GM18861 (cell line): ENCODE results near the gene TENM3.

Experiments
- ATAC-seq: cut with Tn5 transposase; IDR thresholded peaks from one replicate; pipeline ENCODE4 v1.9.1; 2021; ENCODE audit not compliant: unreplicated experiment

TENM3 gene

GRCh38 chr4:182764137-182764536, 520.9 kb downstream of the TENM3 start:
- no peak for ATAC-seq

DNA sequence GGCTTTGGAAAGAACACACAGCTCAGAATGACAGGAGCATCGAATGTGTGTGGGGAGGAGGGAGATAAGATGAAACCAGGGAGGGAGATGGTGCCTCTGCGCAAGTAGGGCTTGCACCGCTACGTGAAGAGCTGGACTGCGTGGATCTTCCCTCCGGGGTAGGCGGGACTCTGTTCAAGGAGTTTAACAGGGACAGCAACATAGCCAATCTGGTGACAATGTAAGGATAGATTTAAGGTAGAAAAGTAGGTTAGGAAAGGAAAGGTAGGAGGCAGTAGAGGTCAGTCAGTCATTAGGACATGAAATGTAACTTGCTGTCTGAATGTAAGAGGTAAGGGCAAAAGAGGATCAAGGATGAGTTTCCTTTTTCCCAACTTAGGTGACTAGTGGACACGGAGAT, 521.4 kb downstream of the TENM3 start:
- no peak for ATAC-seq

DNA sequence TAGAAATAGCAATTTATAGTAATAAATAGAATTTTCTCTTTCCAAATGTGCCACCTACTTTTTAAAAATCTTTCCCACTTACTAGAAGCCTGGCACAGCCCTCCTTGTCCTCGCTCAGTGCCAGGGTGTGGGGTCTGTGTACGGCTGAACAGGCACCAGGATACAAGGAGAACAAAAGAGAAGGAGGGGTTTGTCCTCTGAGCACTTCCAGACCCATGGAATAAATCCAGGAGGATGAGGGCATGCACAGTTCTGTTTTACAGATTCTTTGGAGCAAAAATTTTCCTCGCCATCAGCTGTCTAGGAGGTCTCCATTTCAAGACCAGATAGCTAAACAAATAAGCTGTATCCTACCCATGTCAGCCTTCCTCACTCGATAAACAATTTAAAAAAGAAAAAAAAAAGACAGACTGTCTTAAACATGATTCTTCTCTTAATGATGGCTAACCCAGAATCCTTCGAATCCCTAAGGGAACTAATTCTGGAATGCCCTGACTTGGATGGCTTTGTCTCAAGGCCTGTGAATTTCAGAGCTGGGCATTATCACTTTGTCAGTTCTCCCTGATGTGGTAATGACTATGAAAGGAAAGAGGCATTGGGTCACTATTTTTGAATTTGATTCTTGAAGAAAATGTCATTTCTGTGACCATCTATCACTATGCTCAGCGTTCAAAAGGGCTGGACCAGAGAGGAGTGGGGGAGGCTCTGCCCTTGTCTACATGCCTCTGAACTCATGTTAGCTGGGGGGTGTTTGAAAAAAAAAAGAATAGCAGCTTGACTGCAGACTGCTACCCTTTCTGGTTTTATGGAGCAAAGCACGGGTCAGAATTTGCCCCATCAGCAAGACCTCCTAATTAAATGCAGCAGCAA, 523.0 kb downstream of the TENM3 start:
- ATAC-seq, result no peak

- no peak for ATAC-seq
These were observed 523.7 kb downstream of the TENM3 start for GRCh38 chr4:182766857-182767250.

DNA sequence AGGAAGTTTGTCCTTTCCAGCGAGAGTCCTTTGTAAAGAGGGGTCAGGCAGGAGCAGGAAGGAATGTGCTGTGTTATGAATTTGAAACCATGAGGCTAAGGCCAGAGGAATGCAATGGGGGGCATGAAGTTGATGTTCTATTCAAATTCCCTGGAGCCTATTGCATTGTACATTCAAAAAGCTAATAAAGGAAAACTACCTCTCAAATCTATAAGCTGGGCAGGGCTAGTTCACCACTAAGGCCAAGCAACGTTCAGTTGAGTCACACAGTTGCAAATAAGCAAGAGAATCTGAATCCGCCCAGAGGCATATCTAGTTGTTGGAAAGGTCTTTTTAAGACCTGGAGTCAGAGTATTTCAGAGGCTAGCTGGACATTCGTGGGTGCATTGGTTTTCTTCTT, 525.6 kb downstream of the TENM3 start:
- ATAC-seq, result no peak

DNA sequence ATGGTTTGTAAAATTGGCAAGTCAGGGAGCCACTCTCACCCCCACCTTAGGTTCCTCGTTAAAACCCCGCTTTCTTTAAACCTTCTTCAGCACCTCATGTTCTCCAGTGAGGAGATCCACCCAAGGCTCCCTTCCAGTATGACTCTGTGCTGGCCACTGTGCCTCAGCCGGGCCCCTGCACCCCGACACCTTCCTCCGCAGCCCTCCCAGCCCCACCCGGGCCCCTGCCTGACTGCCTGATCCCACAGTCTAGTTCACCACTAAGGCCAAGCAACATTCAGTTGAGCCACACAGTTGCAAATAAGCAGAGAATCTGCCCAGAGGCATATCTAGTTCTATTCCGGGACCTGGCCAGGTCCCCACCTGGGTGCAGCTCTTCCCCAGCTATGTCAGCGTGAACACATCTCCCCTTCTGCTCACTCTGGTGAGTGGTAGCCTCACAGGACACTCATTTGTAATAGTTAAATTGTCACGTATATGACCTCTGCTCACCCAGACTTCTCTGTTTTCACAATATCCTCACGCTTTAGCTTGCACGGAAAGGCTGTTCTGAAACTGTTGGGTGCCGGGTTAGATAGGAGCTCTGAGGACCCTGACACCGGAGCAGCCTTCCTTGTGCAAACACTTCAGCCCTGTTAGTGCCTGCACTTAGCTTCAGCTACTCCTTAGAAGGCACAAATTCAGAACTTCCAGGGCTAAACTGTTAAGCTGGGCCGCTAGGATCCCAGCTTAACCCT, 527.2 kb downstream of the TENM3 start:
- no peak for ATAC-seq

- ATAC-seq, result no peak
These were observed 527.9 kb downstream of the TENM3 start for GRCh38 chr4:182770996-182771514.

DNA sequence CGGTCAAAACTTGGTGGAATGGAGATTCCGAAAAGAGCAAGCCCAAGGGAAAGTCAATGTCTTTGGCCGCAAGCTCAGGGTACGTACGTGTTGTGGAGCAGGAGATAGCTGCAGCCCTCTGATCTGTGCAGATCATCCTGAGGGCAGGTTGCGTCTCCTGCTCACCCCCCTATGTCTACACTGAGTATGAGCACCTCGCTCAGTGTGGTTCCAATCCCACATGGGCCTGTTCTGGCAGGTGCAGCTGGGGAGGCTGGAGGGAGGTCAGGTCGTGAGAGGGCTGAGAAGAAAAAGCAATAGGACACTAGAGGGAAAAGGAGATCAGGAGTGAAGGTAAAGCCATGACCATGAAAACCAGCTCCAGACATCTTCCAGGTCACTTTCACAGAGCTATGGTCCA, 531.9 kb downstream of the TENM3 start:
- no peak for ATAC-seq

DNA sequence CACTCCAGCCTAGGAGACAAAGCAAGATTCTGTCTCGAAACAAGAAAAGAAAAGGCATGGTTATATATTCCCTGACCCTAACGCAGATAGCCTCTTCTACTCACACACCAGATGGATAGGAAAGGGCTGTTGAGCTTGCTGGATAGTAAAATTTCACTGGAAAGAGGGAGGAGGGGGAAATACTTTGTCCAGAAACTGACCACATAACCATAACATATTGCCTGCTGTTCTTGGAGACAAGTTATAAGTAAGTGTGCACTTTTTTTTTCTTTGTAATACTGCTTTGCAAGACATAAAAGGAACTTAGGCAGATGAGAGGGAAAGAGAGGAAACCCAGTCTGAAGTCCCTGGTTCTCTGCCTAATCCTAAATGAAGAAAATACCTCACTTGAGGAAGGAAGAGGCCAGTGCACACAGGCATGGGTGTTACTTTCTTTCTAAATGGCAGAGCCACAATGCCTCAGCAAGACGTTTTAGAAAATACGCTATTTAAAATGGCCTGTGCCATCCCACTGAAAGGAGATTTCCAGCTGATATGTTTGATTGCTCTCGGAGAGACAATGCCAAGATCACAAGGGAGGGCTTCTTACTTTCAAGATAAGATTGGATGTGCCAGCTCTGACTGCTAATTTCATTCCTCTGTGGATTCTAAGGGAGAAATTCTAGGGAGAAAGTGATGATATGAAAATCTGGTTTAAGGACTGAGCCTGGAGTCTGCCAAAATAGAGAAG, 533.3 kb downstream of the TENM3 start:
- no peak for ATAC-seq

DNA sequence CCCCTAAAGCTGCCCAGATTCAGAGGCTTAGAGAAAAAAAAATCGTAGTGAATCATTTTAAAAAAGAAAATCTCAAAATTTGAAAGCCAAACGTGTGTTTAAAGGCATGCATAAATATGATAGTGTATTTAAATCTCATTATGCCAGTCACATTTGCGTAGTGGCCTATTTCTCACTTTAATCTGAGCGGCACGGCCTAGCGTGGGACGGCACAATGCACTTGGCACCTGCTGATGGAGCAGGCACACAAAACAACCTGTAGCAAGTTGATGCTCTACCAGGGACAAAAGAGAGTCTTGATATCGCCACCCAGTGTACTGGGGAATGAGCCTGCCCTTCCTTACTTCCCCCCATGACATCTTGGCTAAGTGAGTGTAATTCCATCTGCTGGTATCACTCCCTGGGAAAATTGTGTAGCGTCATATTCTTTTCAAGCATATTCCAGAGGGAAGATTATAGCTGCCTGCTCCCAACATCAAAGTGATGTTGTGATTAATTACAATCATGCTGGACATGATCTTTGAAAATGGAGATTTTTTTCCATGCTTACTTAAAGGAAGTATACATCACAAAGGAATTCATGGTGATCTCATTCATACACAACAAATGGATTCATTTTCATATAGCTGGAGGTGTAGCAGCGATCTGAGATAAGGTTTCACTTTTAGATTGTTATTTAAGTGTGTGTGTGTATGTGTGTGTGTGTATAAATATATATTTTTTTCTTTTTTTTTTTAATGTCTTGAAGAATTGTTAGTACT, 535.2 kb downstream of the TENM3 start:
- no peak for ATAC-seq

DNA sequence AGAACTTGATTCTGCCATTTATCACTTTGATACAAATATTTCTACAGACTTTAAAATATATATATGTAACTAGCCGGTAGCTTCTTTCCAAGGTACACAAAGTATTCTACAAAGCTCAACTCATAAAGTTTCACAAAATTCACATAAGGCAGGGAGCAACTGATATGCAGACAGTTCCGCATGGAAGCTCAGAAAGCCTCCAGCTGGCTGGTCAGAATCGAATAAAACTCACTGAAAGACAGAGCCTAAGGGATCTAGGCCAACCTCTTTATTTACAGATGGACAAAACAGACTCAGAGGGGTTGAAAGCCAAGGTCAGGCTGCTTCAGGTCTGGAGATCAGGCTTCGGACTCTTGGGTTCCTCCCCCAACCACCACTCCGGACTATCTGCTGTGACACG, 543.8 kb downstream of the TENM3 start:
- ATAC-seq, result no peak

- no peak for ATAC-seq
These were observed 545.0 kb downstream of the TENM3 start for GRCh38 chr4:182788201-182788600.

DNA sequence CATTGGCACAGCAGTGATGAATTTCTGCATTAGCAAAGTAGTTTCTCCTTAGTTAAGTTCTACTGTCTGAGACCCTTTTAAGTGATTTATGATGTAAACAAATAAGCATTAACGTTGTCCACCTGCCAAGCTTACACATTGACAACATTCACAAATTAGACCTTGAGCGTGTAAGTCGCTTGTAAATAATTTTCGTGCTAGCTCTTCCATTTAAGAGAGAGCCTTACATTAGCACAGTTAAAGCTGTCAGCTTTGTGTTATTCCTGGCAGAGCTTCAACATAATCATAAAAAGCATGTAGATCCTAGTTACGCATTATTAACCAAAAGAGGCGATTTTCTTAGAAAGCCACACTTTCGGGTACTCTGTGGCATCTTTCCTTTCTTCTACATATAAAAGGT, 546.3 kb downstream of the TENM3 start:
- ATAC-seq, result no peak

DNA sequence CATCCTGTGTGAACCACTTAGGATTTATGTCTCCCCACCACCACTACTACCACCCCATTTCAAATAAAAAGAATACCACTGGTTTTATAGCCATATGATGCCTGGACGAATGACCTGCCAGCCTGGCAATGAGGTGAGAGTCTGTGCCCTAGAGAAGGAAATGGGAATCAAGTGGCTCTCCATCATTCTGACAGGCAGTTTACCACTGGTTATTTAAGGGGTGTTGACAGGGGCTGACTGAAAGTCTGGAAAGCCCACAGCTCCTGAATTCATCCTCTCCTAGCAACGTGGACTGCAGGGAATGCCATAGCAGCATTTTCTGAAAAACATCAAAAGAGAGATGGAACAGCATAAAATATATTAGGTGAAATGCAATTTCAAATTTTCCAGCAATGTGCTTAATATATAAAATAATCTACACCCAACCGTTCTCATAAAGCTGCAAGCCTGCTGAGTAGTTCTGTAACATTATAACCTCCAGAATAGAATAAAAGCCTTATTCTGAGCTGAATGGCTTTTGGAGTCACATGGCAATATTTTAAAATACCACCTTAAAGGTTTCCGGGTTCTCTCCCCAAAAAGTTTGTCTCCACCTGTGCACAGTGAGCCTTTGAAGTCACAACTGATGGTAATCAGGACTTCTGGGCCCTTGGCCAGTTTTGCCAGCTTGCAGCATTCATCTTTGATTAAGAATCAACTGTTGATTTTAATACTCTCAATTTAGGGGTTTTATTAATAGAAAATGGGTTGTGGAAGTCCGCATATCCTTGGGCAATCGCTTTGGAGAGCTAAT, 552.4 kb downstream of the TENM3 start:
- ATAC-seq, result no peak

GRCh38 chr4:182799515-182800215, 556.5 kb downstream of the TENM3 start:
- no peak for ATAC-seq

- no peak for ATAC-seq
These were observed 557.0 kb downstream of the TENM3 start for GRCh38 chr4:182800216-182800515.

DNA sequence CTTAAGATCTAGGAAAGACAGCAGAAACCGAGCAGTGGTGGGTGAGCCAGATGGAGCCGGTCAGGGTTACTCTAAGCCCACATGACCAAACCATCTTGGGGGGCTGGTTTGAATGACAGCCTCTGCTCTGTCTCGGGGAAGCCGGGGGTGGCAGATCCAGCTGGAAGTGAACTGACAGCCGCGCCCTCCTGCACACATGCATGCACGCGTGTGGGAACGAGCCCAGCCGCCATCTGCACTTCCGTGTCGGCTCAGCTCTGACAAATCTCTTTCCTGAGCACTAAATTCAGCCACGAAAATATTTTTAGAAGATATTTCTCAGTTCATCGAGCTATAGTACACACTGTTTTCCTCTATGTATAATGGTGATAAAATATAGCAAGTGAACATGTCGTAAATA, 558.4 kb downstream of the TENM3 start:
- ATAC-seq, result no peak

DNA sequence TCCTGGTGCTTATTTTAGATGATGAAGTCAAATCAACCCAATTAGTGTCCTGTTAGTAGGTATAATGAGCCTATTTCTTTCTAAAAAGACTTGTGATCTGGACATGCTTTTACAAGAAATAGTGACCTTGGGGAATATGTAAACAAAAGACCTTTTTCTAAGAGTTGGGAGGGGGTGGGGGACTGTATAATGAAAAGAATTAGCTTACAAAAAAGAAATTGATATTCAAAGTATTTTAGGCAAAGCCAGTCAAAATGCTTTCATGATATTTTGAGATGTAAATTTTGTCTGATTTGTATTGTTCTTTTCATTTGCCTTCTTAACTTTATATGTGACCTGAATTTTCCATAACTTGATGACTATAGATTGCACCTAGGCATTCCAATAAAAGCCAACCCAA, 559.4 kb downstream of the TENM3 start:
- ATAC-seq, result no peak

DNA sequence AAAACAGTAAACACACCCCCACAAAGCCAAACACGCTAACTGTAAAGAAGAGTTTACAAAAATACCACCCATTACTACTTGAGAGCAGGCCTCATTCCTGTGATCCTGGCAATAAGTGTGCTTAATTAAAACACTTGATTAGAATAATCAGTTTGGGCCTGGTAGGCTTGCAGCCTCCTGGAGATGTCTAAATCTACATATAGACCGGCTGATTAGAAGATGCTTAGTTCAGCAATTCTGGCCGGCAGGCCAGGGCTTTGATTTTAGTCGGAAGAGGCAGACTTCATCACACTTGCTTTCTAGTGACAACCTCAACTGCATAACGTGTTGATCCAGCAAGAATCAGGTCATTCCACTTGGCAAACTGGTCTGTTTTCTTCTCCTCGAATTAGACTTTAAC, 560.0 kb downstream of the TENM3 start:
- no peak for ATAC-seq

DNA sequence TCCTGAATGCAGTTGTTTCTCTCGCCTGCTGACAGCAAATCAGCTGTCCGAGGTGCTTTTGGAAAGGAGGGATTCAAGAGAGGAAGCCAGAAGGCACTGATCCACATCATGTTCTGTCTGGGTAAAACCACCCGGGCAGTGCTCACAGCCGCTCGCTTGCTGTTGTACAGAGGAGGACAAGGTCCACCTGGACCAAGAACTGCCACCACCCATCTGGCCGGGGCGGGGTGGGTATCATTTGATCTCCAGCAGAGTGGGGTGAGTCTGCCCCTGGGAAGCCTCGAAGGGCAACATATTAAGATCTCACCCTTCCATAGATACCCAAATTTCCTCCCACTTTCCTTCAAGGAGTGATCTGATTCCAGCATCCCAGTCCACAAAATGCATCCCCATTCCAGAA, 560.9 kb downstream of the TENM3 start:
- ATAC-seq, result no peak
